Mesenchymal stem cell (in vitro differentiated cells and primary cell): ENCODE data around the gene CYBC1.
A peak's percentile ranks its signal among the peaks of the same experiment; 100 is the strongest.

Experiments
- DNase-seq: peaks from one replicate; pipeline ENCODE4 v3.0.0-alpha.2; 2013
- H2AFZ ChIP-seq: one replicate; pipeline ENCODE4 v1.6.1; 2013; ENCODE audit warnings: low read depth, mild to moderate bottlenecking, control low read depth, inconsistent platforms, low read length, moderate library complexity
- H2AK5ac ChIP-seq: 2 replicates; pipeline ENCODE4 v1.6.1; 2013; ENCODE audit warnings: low read length, moderate library complexity, mild to moderate bottlenecking, inconsistent platforms; ENCODE audit not compliant: severe bottlenecking
- H2BK120ac ChIP-seq: one replicate; pipeline ENCODE4 v1.6.1; 2013; ENCODE audit warnings: low read depth, mild to moderate bottlenecking, inconsistent platforms, low read length, moderate library complexity
- H2BK12ac ChIP-seq, 2 experiments: one replicate each; pipeline ENCODE4 v1.6.1; 2013; ENCODE audit warnings: inconsistent platforms in 2 of 2, low read length in 2 of 2, mild to moderate bottlenecking in 2 of 2, moderate library complexity in 2 of 2, control low read depth in 1 of 2
- H2BK15ac ChIP-seq: one replicate; pipeline ENCODE4 v1.6.1; 2013; ENCODE audit warnings: mild to moderate bottlenecking, low read depth, inconsistent platforms; ENCODE audit not compliant: poor library complexity, severe bottlenecking
- H2BK5ac ChIP-seq: 2 replicates; pipeline ENCODE4 v1.6.1; 2013; ENCODE audit warnings: low read depth, mild to moderate bottlenecking, low read length, control low read depth, inconsistent platforms; ENCODE audit not compliant: poor library complexity, severe bottlenecking
- H3K14ac ChIP-seq, 2 experiments: one replicate each; pipeline ENCODE4 v1.6.1; 2013; ENCODE audit warnings: inconsistent platforms in 2 of 2, low read length in 2 of 2, control low read depth in 1 of 2, mild to moderate bottlenecking in 1 of 2, moderate library complexity in 1 of 2
- H3K18ac ChIP-seq, 2 experiments: one replicate each; pipeline ENCODE4 v1.6.1; 2013; ENCODE audit warnings: inconsistent platforms in 2 of 2, low read length in 2 of 2, control low read depth in 1 of 2, low read depth in 1 of 2, mild to moderate bottlenecking in 1 of 2
- H3K23ac ChIP-seq, 2 experiments: one replicate each; pipeline ENCODE4 v1.6.1; 2013; ENCODE audit warnings: inconsistent platforms in 2 of 2, low read length in 2 of 2, mild to moderate bottlenecking in 2 of 2, moderate library complexity in 2 of 2, control low read depth in 1 of 2
- H3K27ac ChIP-seq: 2 replicates; pipeline ENCODE4 v1.5.1; 2013; ENCODE audit warnings: mild to moderate bottlenecking, moderate library complexity, low read length, control low read depth, inconsistent platforms; ENCODE audit not compliant: poor library complexity, severe bottlenecking
- H3K27me3 ChIP-seq, 2 experiments: 2 replicates each; pipeline versions ENCODE4 v1.6.1 to v1.7.0; 2013; ENCODE audit warnings: low read length in 2 of 2, mild to moderate bottlenecking in 2 of 2, moderate library complexity in 2 of 2, control low read depth in 1 of 2, inconsistent platforms in 1 of 2; ENCODE audit not compliant: control insufficient read depth in 1 of 2, insufficient read depth in 1 of 2
- H3K36me3 ChIP-seq, 2 experiments: 2 replicates each; pipeline versions ENCODE4 v1.6.1 to v1.7.0; 2013; ENCODE audit warnings: low read length in 2 of 2, control low read depth in 1 of 2, inconsistent platforms in 1 of 2, low read depth in 1 of 2, mild to moderate bottlenecking in 1 of 2; ENCODE audit not compliant: insufficient read depth in 2 of 2, control insufficient read depth in 1 of 2
- H3K4ac ChIP-seq, 2 experiments: one replicate each; pipeline ENCODE4 v1.6.1; 2013; ENCODE audit warnings: inconsistent platforms in 2 of 2, low read length in 2 of 2, mild to moderate bottlenecking in 2 of 2, moderate library complexity in 2 of 2, control low read depth in 1 of 2, low read depth in 1 of 2
- H3K4me1 ChIP-seq: 2 replicates; pipeline ENCODE4 v1.6.1; 2013; ENCODE audit warnings: low read depth, low read length, control low read depth; ENCODE audit not compliant: control insufficient read depth, insufficient read depth
- H3K4me2 ChIP-seq: 2 replicates; pipeline ENCODE4 v1.6.1; 2013; ENCODE audit warnings: low read length, mild to moderate bottlenecking, inconsistent platforms; ENCODE audit not compliant: poor library complexity, severe bottlenecking
- H3K4me3 ChIP-seq, 2 experiments: 2 replicates each; pipeline versions ENCODE4 v1.5.1 to v1.7.0; 2013; ENCODE audit warnings: low read length in 2 of 2, mild to moderate bottlenecking in 2 of 2, control low read depth in 1 of 2, low read depth in 1 of 2; ENCODE audit not compliant: insufficient read depth in 1 of 2
- H3K79me1 ChIP-seq: replicated peaks from 2 replicates; pipeline ENCODE4 v1.6.1; 2013; ENCODE audit warnings: mild to moderate bottlenecking, control low read depth, low read length, inconsistent platforms; ENCODE audit not compliant: poor library complexity, severe bottlenecking
- H3K9ac ChIP-seq: 2 replicates; pipeline ENCODE4 v1.7.0; 2013; ENCODE audit warnings: mild to moderate bottlenecking, low read length, moderate library complexity
- H3K9me3 ChIP-seq: 2 replicates; pipeline ENCODE4 v1.7.0; 2013; ENCODE audit warnings: mild to moderate bottlenecking, low read length; ENCODE audit not compliant: control insufficient read depth
- H4K8ac ChIP-seq: one replicate; pipeline ENCODE4 v1.6.1; 2013; ENCODE audit warnings: inconsistent platforms, mild to moderate bottlenecking, low read length, moderate library complexity
- H4K91ac ChIP-seq: one replicate; pipeline ENCODE4 v1.6.1; 2013; ENCODE audit warnings: mild to moderate bottlenecking, low read length, inconsistent platforms
- WGBS: methylation state at CpG from one replicate; pipeline ENCODE4 v1.1.7; 2013; ENCODE audit warnings: mixed read lengths; 5-methylcytosine and 5-hydroxymethylcytosine counted together

Gene CYBC1

GRCh38 chr17:82452162-82452561 lies 1.6 kb upstream of the CYBC1 start:
- no peak overlapping the region for H3K4me2 ChIP-seq
- peaks cover 13% of the 10 kb centered on the region for H3K4me1 ChIP-seq
- H3K9ac ChIP-seq, result no peak overlapping the region
- no peak overlapping the region for H3K4ac ChIP-seq
- H3K79me1 ChIP-seq, result peaks cover 18% of the 10 kb centered on the region
- H2BK15ac ChIP-seq, result no peak overlapping the region
- no peak overlapping the region for H4K8ac ChIP-seq
- no peak overlapping the region for H3K4me3 ChIP-seq
- no peak overlapping the region for H3K14ac ChIP-seq
- H2BK120ac ChIP-seq, result no peak overlapping the region
- no peak overlapping the region for H3K18ac ChIP-seq
- H2AK5ac ChIP-seq, result no peak overlapping the region
- 97% methylated on average over 3 of the region's 3 CpGs for WGBS
- H3K27me3 ChIP-seq, result no peaks in the 10 kb centered on the region
- peaks cover 6 to 10% of the 10 kb centered on the region in 2 experiments for H3K36me3 ChIP-seq
- no peak overlapping the region for H3K23ac ChIP-seq
- H4K91ac ChIP-seq, result no peak overlapping the region
- H2BK5ac ChIP-seq, result no peak overlapping the region
- H2AFZ ChIP-seq, result no peak overlapping the region
- no peak overlapping the region for H2BK12ac ChIP-seq
- no peak for DNase-seq
- no peaks in the 10 kb centered on the region for H3K9me3 ChIP-seq
- no peak overlapping the region for H3K27ac ChIP-seq

DNA sequence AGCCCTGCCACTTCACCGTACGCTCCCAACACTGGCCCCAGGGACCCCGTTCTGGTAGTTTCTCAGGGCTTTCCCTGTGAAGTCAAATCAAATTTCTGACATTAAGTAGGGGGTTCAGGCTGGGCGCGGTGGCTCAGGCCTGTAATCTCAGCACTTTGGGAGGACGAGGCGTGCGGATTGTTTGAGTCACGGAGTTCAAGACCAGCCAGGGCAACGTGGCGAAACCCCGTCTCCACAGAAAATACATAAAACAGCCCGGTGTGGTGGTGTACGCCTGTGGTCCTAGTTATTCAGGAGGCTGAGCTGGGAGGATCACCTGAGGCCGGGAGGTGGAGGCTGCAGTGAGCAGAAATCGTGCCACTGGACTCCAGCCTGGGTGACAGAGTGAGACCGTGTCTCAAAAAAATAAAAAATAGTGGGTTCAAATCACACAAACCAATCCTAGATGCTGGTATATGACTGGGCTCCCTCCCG lies 632 bp downstream of the CYBC1 start:
- Histone ChIP-seq H2BK15ac (no peak overlapping the region), H3K4me2 (peak overlapping the region; percentile 58), H3K79me1 (peaks cover 34% of the 10 kb centered on the region), H3K4ac (peak overlapping the region; percentile 73 to 77), H2BK5ac (no peak overlapping the region), H2BK12ac (peak overlapping the region in 1 of 2 experiments; percentile 37), H2AFZ (peak overlapping the region; percentile 93), H3K9me3 (no peaks in the 10 kb centered on the region), H3K4me1 (peaks cover 26% of the 10 kb centered on the region), H3K36me3 (peaks cover 12 to 27% of the 10 kb centered on the region in 2 experiments), H2BK120ac (peak overlapping the region; percentile 77), H3K27me3 (no peaks in the 10 kb centered on the region), H4K8ac (peak overlapping the region; percentile 87), H3K14ac (no peak overlapping the region), H4K91ac (no peak overlapping the region), H3K9ac (peak overlapping the region; percentile 94), H3K27ac (no peak overlapping the region), H3K18ac (peak overlapping the region; percentile 92 to 97), H3K4me3 (peak overlapping the region; percentile 94), H3K23ac (peak overlapping the region in 1 of 2 experiments; percentile 66), H2AK5ac (no peak overlapping the region)
- 78% methylated on average over 18 of the region's 18 CpGs for WGBS
- no peak for DNase-seq

DNA sequence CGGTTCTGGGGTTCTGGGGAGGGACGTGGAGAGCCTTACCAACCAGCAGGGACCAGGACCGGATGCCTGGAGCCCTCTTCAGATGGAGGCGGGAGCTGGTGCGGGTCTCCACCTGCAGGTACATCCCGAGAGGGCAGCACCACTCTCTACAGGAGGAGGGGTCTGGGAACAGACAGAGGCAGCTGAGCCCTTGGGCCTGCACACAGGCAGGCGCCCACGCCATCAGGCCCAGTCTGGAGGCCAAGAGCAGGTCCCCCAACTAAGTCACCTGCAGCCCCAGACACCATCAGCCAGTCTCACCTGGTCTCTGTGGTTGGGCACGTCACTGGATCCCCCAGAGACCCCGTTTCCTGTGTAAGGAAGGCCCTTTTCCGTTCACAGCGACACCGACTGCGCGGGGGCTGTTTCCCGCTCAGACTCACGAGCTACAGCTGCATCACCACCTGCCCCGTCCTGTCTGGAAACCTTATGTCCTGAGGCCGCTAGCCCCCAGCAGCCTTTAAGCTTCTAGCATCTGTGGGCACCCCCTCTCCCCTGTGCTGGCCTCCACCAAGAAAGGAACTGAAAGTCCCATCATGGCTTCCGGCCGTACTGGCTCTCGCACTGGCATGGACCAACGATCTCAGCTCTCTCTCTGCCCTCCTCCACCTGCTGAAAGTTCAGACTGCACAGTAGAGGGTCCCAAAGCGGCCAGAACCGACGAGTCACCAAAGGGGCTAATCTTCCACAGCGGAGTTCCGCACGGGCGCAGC lies 1.2 kb downstream of the CYBC1 start:
- peaks cover 32% of the 10 kb centered on the region for H3K4me1 ChIP-seq
- H3K9me3 ChIP-seq, result no peaks in the 10 kb centered on the region
- peak overlapping the region in 1 of 2 experiments; percentile 24 for H3K4ac ChIP-seq
- H4K8ac ChIP-seq, result no peak overlapping the region
- no peak overlapping the region for H3K27ac ChIP-seq
- no peak overlapping the region for H2BK120ac ChIP-seq
- no peak overlapping the region for H2BK12ac ChIP-seq
- H3K36me3 ChIP-seq, result peaks cover 17 to 34% of the 10 kb centered on the region in 2 experiments
- no peak overlapping the region for H2BK5ac ChIP-seq
- DNase-seq, result no peak
- H2AK5ac ChIP-seq, result peak overlapping the region; percentile 19
- no peak overlapping the region for H3K18ac ChIP-seq
- H3K4me3 ChIP-seq, result peak overlapping the region in 1 of 2 experiments; percentile 94
- H2AFZ ChIP-seq, result no peak overlapping the region
- no peak overlapping the region for H2BK15ac ChIP-seq
- no peak overlapping the region for H4K91ac ChIP-seq
- peak overlapping the region in 1 of 2 experiments; percentile 27 for H3K23ac ChIP-seq
- no peak overlapping the region for H3K14ac ChIP-seq
- WGBS, result 97% methylated on average over 30 of the region's 30 CpGs
- peak overlapping the region; percentile 58 for H3K4me2 ChIP-seq
- peak overlapping the region; percentile 94 for H3K9ac ChIP-seq
- H3K79me1 ChIP-seq, result peaks cover 34% of the 10 kb centered on the region
- no peaks in the 10 kb centered on the region for H3K27me3 ChIP-seq

DNA sequence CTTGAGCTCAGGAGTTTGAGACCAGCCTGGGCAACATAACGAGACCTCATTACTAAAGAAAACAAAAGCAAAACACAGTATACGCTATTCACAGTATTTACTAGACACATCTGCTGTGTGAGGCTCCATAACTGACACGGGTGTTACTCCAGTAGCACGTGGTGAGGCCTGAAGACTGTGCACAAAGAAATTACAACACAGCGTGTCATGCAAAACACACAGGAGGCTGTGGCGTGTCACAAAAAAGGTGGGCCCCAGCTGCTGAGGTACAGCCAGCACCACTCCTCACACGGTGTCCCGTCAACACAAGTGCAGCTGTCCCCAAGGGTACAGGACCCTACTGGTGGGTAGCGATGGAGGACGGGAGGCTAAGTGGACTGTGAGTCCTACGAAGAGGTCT lies 2.7 kb downstream of the CYBC1 start:
- H3K4me1 ChIP-seq, result peaks cover 32% of the 10 kb centered on the region
- no peaks in the 10 kb centered on the region for H3K9me3 ChIP-seq
- WGBS, result 93% methylated on average over 8 of the region's 11 CpGs
- no peak overlapping the region for H2AFZ ChIP-seq
- H4K91ac ChIP-seq, result no peak overlapping the region
- no peak overlapping the region for H2BK5ac ChIP-seq
- H3K9ac ChIP-seq, result no peak overlapping the region
- H4K8ac ChIP-seq, result no peak overlapping the region
- H3K27me3 ChIP-seq, result no peaks in the 10 kb centered on the region
- no peak overlapping the region for H2BK12ac ChIP-seq
- peaks cover 28 to 48% of the 10 kb centered on the region in 2 experiments for H3K36me3 ChIP-seq
- DNase-seq, result no peak
- no peak overlapping the region for H3K14ac ChIP-seq
- no peak overlapping the region for H3K27ac ChIP-seq
- H2BK15ac ChIP-seq, result no peak overlapping the region
- peaks cover 34% of the 10 kb centered on the region for H3K79me1 ChIP-seq
- H3K4ac ChIP-seq, result no peak overlapping the region
- H3K4me2 ChIP-seq, result no peak overlapping the region
- no peak overlapping the region for H3K4me3 ChIP-seq
- no peak overlapping the region for H3K18ac ChIP-seq
- H3K23ac ChIP-seq, result no peak overlapping the region
- no peak overlapping the region for H2BK120ac ChIP-seq
- no peak overlapping the region for H2AK5ac ChIP-seq
